Measurements from ENCODE around the gene NFE2L2. TPM values are rescaled to one million over a fixed set of nuclear protein-coding genes. Genes with fewer than 3 reads are reported as not detected.
A peak's percentile ranks its signal among the peaks of the same experiment; 100 is the strongest.
"Not testable (repeated sequence)": the region's sequence is repeated elsewhere in the genome, so short reads cannot be mapped to it uniquely, and the experiment has no call there.

The NFE2L2 gene
- total RNA-seq (2021; fragmentation: NEBNext Ultra II Directional; extraction: Animal tissue kit (Norgen Biotek cat#: 25700)), result 10 to 100 TPM; 59.0 to 76.5 (median 67.8) TPM
- long read RNA-seq, transcript NFE2L2-202 (5 exons, 2,651 nt), result minor isoform, 17 of 109 reads
- long read RNA-seq, transcript NFE2L2-201 (5 exons, 2,853 nt), result major isoform, 80 of 109 reads
- long read RNA-seq, partial matches to known transcripts, result 5 of 109 reads
- long read RNA-seq, other reads (novel, unspliced or antisense), result 4 of 109 reads

GRCh38 chr2:177264693-177265587 lies at the start of gene NFE2L2:
Gene NFE2L2, minus strand, starts transcription at chr2:177264727. Its CDS starts 151 bp downstream, at chr2:177264576.
- Mint-ChIP-seq H3K36me3 (ENCODE audit: low read depth) (peaks cover 21% of the 10 kb centered on the region), H3K27me3 (ENCODE audit: insufficient read depth) (peaks cover 2% of the 10 kb centered on the region; the same call in 1 of the 2 replicates), H3K4me1 (ENCODE audit: low read depth) (peaks cover 44% of the 10 kb centered on the region), H3K9me3 (no peaks in the 10 kb centered on the region), H3K4me3 (peak within 1 kb of the TSS; percentile 94), H3K27ac (peak within 1 kb of the TSS; percentile 95)
- TF ChIP-seq CTCF (IDR thresholded peaks at IDR 0.05), result peak; percentile 65
- peak; percentile 66 for DNase-seq

GRCh38 chr2:177314194-177314593 lies 49.7 kb upstream of the NFE2L2 start:
- H3K36me3 Mint-ChIP-seq (ENCODE audit: low read depth), result no peaks in the 10 kb centered on the region
- H3K9me3 Mint-ChIP-seq, result no peaks in the 10 kb centered on the region
- peak; percentile 39 for DNase-seq
- H3K4me3 Mint-ChIP-seq, result no peak overlapping the region
- H3K27me3 Mint-ChIP-seq (ENCODE audit: insufficient read depth), result no peaks in the 10 kb centered on the region; the same call in 1 of the 2 replicates
- peaks cover 18% of the 10 kb centered on the region for H3K4me1 Mint-ChIP-seq (ENCODE audit: low read depth)
- no peak overlapping the region for H3K27ac Mint-ChIP-seq
- no peak for TF ChIP-seq CTCF (IDR thresholded peaks at IDR 0.05)

DNA sequence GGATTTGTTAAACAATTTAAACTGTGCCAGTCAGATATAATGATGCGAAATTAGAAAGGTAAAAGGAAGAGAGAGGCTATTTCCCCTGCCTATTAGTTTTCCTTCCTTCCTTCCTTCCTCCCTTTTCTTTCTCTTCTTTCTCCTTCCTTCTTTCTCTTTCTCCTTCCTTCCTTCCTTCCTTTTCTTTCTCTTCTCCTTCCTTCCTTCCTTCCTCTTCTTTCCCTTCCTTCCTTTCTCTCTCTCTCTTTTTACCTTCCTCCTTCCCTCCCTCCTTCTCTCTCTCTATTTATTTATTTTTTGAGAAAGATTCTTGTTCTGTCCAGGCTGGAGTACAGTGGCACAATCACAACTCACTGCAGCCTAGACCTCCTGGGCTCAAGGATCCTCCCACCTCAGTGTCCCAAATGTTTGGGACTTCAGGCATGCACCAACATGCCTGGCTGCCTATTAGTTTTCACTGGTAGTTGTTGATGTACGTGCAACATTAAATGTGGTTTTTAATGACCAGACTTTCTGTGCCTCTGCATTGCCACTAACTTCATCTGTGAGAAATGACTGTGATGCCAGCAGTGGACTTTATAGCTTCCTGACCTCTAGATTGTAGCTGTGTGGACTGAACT lies 48.7 kb upstream of the NFE2L2 start:
- Mint-ChIP-seq H3K27ac (no peak overlapping the region), H3K9me3 (no peaks in the 10 kb centered on the region), H3K27me3 (ENCODE audit: insufficient read depth) (no peaks in the 10 kb centered on the region; the same call in 1 of the 2 replicates), H3K4me3 (no peak overlapping the region), H3K36me3 (ENCODE audit: low read depth) (no peaks in the 10 kb centered on the region), H3K4me1 (ENCODE audit: low read depth) (peaks cover 18% of the 10 kb centered on the region)
- no peak for DNase-seq
- no peak for TF ChIP-seq CTCF (IDR thresholded peaks at IDR 0.05)

- H3K4me3 Mint-ChIP-seq, result no peak overlapping the region
- TF ChIP-seq CTCF (IDR thresholded peaks at IDR 0.05), result no peak
- DNase-seq, result no peak
- H3K4me1 Mint-ChIP-seq (ENCODE audit: low read depth), result peaks cover 18% of the 10 kb centered on the region
- no peaks in the 10 kb centered on the region; the same call in 1 of the 2 replicates for H3K27me3 Mint-ChIP-seq (ENCODE audit: insufficient read depth)
- no peaks in the 10 kb centered on the region for H3K9me3 Mint-ChIP-seq
- H3K27ac Mint-ChIP-seq, result no peak overlapping the region
- no peaks in the 10 kb centered on the region for H3K36me3 Mint-ChIP-seq (ENCODE audit: low read depth)
These were observed 48.0 kb upstream of the NFE2L2 start for GRCh38 chr2:177312562-177312961.

- H3K4me3 Mint-ChIP-seq; H3K36me3 Mint-ChIP-seq (ENCODE audit: low read depth); DNase-seq; H3K9me3 Mint-ChIP-seq; H3K27me3 Mint-ChIP-seq (ENCODE audit: insufficient read depth); H3K27ac Mint-ChIP-seq: not testable (repeated sequence)
- H3K4me1 Mint-ChIP-seq (ENCODE audit: low read depth), result peaks cover 23% of the 10 kb centered on the region
These were observed 45.3 kb upstream of the NFE2L2 start for GRCh38 chr2:177309672-177310309.

Measured in HFFc6 (cell line).